ENCODE measurements around the gene ARNT2. TPM values are rescaled to one million over a fixed set of nuclear protein-coding genes. Genes with fewer than 3 reads are reported as not detected.

Gene ARNT2
- polyA plus RNA-seq, 1 of the 3 experiments (the other 2 are of a cell fraction) = 17.0 TPM

- Histone ChIP-seq H3K4me2 (no peak overlapping the region), H3K9me2 (no peaks in the 10 kb centered on the region), H3K9me3 (no peaks in the 10 kb centered on the region), H2AFZ (ENCODE audit: low read depth) (no peak overlapping the region), H3K4me1 (ENCODE audit: control insufficient read depth in 1 of 2, insufficient read depth in 2 of 2, low read depth in 1 of 2, low read length in 1 of 2) (peaks cover 0 to 9% of the 10 kb centered on the region in 2 experiments; a peak in 2 of 4 replicates), H3K36me3 (replicated peaks in 1 of 2; ENCODE audit: control insufficient read depth in 1 of 2, insufficient read depth in 2 of 2, low read length in 1 of 2) (peaks cover 0 to 8% of the 10 kb centered on the region in 2 experiments), H3K79me2 (ENCODE audit: insufficient read depth) (no peaks in the 10 kb centered on the region), H3K9ac (no peak overlapping the region), H3K27ac (ENCODE audit: low read depth in 2 of 2, low read length in 1 of 2) (no peak overlapping the region), H3K4me3 (ENCODE audit: low read depth in 2 of 2, low read length in 1 of 2) (no peak overlapping the region), H4K20me1 (ENCODE audit: insufficient read depth) (peaks cover 4% of the 10 kb centered on the region; the same call in 1 of the 2 replicates), H3K27me3 (ENCODE audit: insufficient read depth) (no peaks in the 10 kb centered on the region), H3F3A (replicated peaks; ENCODE audit: insufficient read depth) (peaks cover under 1% of the 10 kb centered on the region)
- CTCF ChIA-PET = interaction anchor here (1.4 to 16.5 kb wide), 3 partner anchors 117 to 520 kb away, joined by 4 to 185 read pairs (median 11); partner anchors contain the start of gene CEMIP
- no peak for DNase-seq
- 88% methylated on average over 5 of the region's 5 CpGs for WGBS (ENCODE audit: low lambda C conversion rate)
- POLR2A ChIA-PET = no interaction called here
- TF ChIP-seq CTCF (IDR thresholded peaks at IDR 0.05) (no peak), FOSL2 (IDR thresholded peaks at IDR 0.05; ENCODE audit: borderline replicate concordance, low read depth) (no peak), POLR2AphosphoS5 (IDR thresholded peaks at IDR 0.05; ENCODE audit: low read depth, low read length) (no peak), TAF1 (IDR thresholded peaks at IDR 0.05; ENCODE audit: borderline replicate concordance, low read depth, low read length) (no peak), GABPA (IDR thresholded peaks at IDR 0.05; ENCODE audit: low read depth) (no peak), TCF12 (IDR thresholded peaks at IDR 0.05) (no peak), SMC3 (IDR thresholded peaks at IDR 0.05; ENCODE audit: low read depth, low read length) (no peak), RXRA (IDR thresholded peaks at IDR 0.05; ENCODE audit: borderline replicate concordance, low read depth) (no peak), RFX5 (IDR thresholded peaks at IDR 0.05; ENCODE audit: low read length) (no peak), SIN3A (IDR thresholded peaks at IDR 0.05; ENCODE audit: borderline replicate concordance, low read depth, low read length) (no peak), RAD21 (IDR thresholded peaks at IDR 0.05; ENCODE audit: low read length) (no peak), EP300 (IDR thresholded peaks at IDR 0.05; ENCODE audit: borderline replicate concordance in 1 of 2, low read depth in 1 of 2, low read length in 1 of 2) (no peak), RCOR1 (IDR thresholded peaks at IDR 0.05; ENCODE audit: low read length) (no peak), REST (IDR thresholded peaks at IDR 0.05; ENCODE audit: low read depth, low read length) (no peak)
- TF ChIP-seq, protein P1, sequence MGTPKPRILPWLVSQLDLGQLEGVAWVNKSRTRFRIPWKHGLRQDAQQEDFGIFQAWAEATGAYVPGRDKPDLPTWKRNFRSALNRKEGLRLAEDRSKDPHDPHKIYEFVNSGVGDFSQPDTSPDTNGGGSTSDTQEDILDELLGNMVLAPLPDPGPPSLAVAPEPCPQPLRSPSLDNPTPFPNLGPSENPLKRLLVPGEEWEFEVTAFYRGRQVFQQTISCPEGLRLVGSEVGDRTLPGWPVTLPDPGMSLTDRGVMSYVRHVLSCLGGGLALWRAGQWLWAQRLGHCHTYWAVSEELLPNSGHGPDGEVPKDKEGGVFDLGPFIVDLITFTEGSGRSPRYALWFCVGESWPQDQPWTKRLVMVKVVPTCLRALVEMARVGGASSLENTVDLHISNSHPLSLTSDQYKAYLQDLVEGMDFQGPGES (IDR thresholded peaks at IDR 0.05; ENCODE audit: low read depth, low read length) = no peak
- TF ChIP-seq, protein P2, sequence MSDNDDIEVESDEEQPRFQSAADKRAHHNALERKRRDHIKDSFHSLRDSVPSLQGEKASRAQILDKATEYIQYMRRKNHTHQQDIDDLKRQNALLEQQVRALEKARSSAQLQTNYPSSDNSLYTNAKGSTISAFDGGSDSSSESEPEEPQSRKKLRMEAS (IDR thresholded peaks at IDR 0.05; ENCODE audit: low read depth) = no peak
- TF ChIP-seq, protein P3, sequence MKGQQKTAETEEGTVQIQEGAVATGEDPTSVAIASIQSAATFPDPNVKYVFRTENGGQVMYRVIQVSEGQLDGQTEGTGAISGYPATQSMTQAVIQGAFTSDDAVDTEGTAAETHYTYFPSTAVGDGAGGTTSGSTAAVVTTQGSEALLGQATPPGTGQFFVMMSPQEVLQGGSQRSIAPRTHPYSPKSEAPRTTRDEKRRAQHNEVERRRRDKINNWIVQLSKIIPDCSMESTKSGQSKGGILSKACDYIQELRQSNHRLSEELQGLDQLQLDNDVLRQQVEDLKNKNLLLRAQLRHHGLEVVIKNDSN (IDR thresholded peaks at IDR 0.05; ENCODE audit: borderline replicate concordance, low read depth) = no peak
Measured at GRCh38 chr15:80449825-80450224, 45.6 kb downstream of the ARNT2 start.
